HG02623 (cell line): ENCODE results near the gene ECD.

ENCODE experiments used
- ATAC-seq: cut with Tn5 transposase; IDR thresholded peaks from one replicate; pipeline ENCODE4 v1.9.1; 2021; ENCODE audit warnings: moderate library complexity; ENCODE audit not compliant: unreplicated experiment

Gene ECD

GRCh38 chr10:73099141-73099540 is 68.7 kb downstream of the ECD start:
- ATAC-seq, result no peak

- ATAC-seq, result no peak
Measured at GRCh38 chr10:73097305-73097670, 70.5 kb downstream of the ECD start.

GRCh38 chr10:73096449-73097304 is 71.1 kb downstream of the ECD start, which contains the start of gene P4HA1:
TSS of gene P4HA1 (minus strand) at chr10:73096866. CDS start at chr10:73074883, 21,983 bp downstream.
- peak; percentile 85 for ATAC-seq

GRCh38 chr10:73096041-73096448 is 71.8 kb downstream of the ECD start:
- ATAC-seq, result peak; percentile 17

GRCh38 chr10:73095481-73096021 is 72.3 kb downstream of the ECD start:
- no peak for ATAC-seq

GRCh38 chr10:73094986-73095480 is 72.8 kb downstream of the ECD start:
- no peak for ATAC-seq

GRCh38 chr10:73093922-73094850 is 73.6 kb downstream of the ECD start:
- no peak for ATAC-seq

- no peak for ATAC-seq
Measured at GRCh38 chr10:73092830-73093229, 75.0 kb downstream of the ECD start.

GRCh38 chr10:73088304-73088703 is 79.5 kb downstream of the ECD start:
- ATAC-seq, result no peak

GRCh38 chr10:73086816-73087215 is 81.0 kb downstream of the ECD start:
- no peak for ATAC-seq

GRCh38 chr10:73084209-73084608 is 83.6 kb downstream of the ECD start:
- no peak for ATAC-seq
